Endothelial cell of umbilical vein (primary cell): ENCODE measurements around the gene AQP7. TPM values are rescaled to one million over a fixed set of nuclear protein-coding genes. Genes with fewer than 3 reads are reported as not detected.

Experiments
- BruUV-seq: library from RNA; stranded (reverse); fragments of 400-500 nt; replicated peaks from 2 replicates; lab custom pipeline; 2021; lab: Mats Ljungman, UMichigan
- CTCF ChIA-PET: fragments of 300-600, 350-600 bp; sonication (Branson Sonifier 250); formaldehyde crosslinking; loops from one replicate; lab custom pipeline; 2021; ENCODE audit warnings: antibody characterized with exemption, inconsistent platforms; lab: Charles Lee
- POLR2A ChIA-PET: fragments of 300-600, 350-600 bp; sonication (Branson Sonifier 250); formaldehyde crosslinking; loops from one replicate; lab custom pipeline; 2021; ENCODE audit warnings: antibody characterized with exemption, inconsistent platforms; lab: Charles Lee
- DNase-seq: peaks from one replicate; pipeline ENCODE4 v3.0.0-alpha.2; 2011; ENCODE audit warnings: low read depth, low spot score
- FAIRE-seq: peaks from 2 replicates; lab custom pipeline; 2011; peaks lifted over from hg19 to GRCh38; lab: Jason Lieb, UNC
- H2AFZ ChIP-seq: 2 replicates; pipeline ENCODE4 v1.6.0; 2012; ENCODE audit warnings: low read depth, low read length, control low read depth, inconsistent platforms
- H3K27ac ChIP-seq: 2 replicates; pipeline ENCODE4 v1.5.1; 2011; ENCODE audit warnings: low read depth, mild to moderate bottlenecking, control low read depth, low read length, moderate library complexity; ENCODE audit not compliant: insufficient read depth
- H3K27me3 ChIP-seq, 2 experiments: 2 replicates each; pipeline versions ENCODE4 v1.6.0 to v1.6.1; 2011; ENCODE audit warnings: low read length in 2 of 2, mixed read lengths in 1 of 2; ENCODE audit not compliant: control insufficient read depth in 2 of 2, insufficient read depth in 2 of 2
- H3K36me3 ChIP-seq, 2 experiments: 2 replicates in 1 of 2; 3 replicates in 1 of 2; pipeline ENCODE4 v1.5.1; 2011; ENCODE audit warnings: low read length in 2 of 2, mild to moderate bottlenecking in 1 of 2, moderate library complexity in 1 of 2; ENCODE audit not compliant: control insufficient read depth in 2 of 2, insufficient read depth in 2 of 2; ENCODE audit errors: extremely low read depth in 1 of 2
- H3K4me1 ChIP-seq: 3 replicates; pipeline ENCODE4 v1.5.1; 2011; ENCODE audit warnings: mild to moderate bottlenecking, low read length; ENCODE audit not compliant: control insufficient read depth, insufficient read depth; ENCODE audit errors: extremely low read depth
- H3K4me2 ChIP-seq: 2 replicates; pipeline ENCODE4 v1.6.1; 2011; ENCODE audit warnings: low read length, control low read depth, mixed read lengths; ENCODE audit not compliant: insufficient read depth
- H3K4me3 ChIP-seq, 3 experiments: fragments of 200-600 bp in 1 of 3; sonication (generic), shearing (Covaris generic) in 1 of 3; replicated peaks in 1 of 3; 2 replicates each; pipeline ENCODE4 v1.5.1; 2011 to 2016; ENCODE audit warnings: control low read depth in 3 of 3, low read length in 3 of 3, mild to moderate bottlenecking in 2 of 3, inconsistent platforms in 1 of 3, low read depth in 1 of 3, moderate library complexity in 1 of 3; ENCODE audit not compliant: insufficient read depth in 1 of 3
- H3K79me2 ChIP-seq: 2 replicates; pipeline ENCODE4 v1.6.0; 2012; ENCODE audit warnings: low read length, inconsistent platforms; ENCODE audit not compliant: control insufficient read depth, insufficient read depth
- H3K9ac ChIP-seq: replicated peaks from 2 replicates; pipeline ENCODE3; 2011; ENCODE audit warnings: low read length, control low read depth; ENCODE audit not compliant: insufficient read depth; ENCODE audit errors: extremely low read depth
- H3K9me1 ChIP-seq: replicated peaks from 3 replicates; pipeline ENCODE4 v1.6.0; 2011; ENCODE audit warnings: mild to moderate bottlenecking, low read length; ENCODE audit not compliant: control insufficient read depth, insufficient read depth; ENCODE audit errors: extremely low read depth
- H3K9me3 ChIP-seq: replicated peaks from 2 replicates; pipeline ENCODE4 v1.5.1; 2012; ENCODE audit warnings: low read length, inconsistent platforms; ENCODE audit not compliant: control insufficient read depth, insufficient read depth
- H4K20me1 ChIP-seq: replicated peaks from 2 replicates; pipeline ENCODE3; 2011; ENCODE audit warnings: mild to moderate bottlenecking, low read length; ENCODE audit not compliant: control insufficient read depth, insufficient read depth; ENCODE audit errors: extremely low read depth
- EZH2 ChIP-seq: IDR thresholded peaks from 2 replicates; pipeline ENCODE4 v1.6.1; 2012; ENCODE audit warnings: borderline replicate concordance, low read depth, mild to moderate bottlenecking, moderate library complexity, low read length, inconsistent platforms; ENCODE audit not compliant: severe bottlenecking
- FOS ChIP-seq: IDR thresholded peaks from 2 replicates; pipeline ENCODE4 v1.6.1; 2011; ENCODE audit warnings: mild to moderate bottlenecking, low read length, moderate library complexity, borderline replicate concordance; ENCODE audit not compliant: insufficient read depth
- GATA2 ChIP-seq: IDR thresholded peaks from 2 replicates; pipeline ENCODE4 v1.7.0; 2011; ENCODE audit warnings: low read depth, mild to moderate bottlenecking, moderate library complexity, mixed read lengths, low read length; ENCODE audit not compliant: insufficient read length, insufficient read depth
- JUN ChIP-seq: IDR thresholded peaks from 2 replicates; pipeline ENCODE4 v1.6.1; 2011; ENCODE audit warnings: borderline replicate concordance, low read depth; ENCODE audit not compliant: insufficient read length, insufficient read depth
- MYC ChIP-seq: IDR thresholded peaks from one replicate; pipeline ENCODE4 v1.6.1; 2011; ENCODE audit warnings: mild to moderate bottlenecking, low read depth, low read length
- POLR2A ChIP-seq: IDR thresholded peaks from 2 replicates; pipeline ENCODE4 v1.6.1; 2012; ENCODE audit warnings: low read depth, mild to moderate bottlenecking, control low read depth, low read length
- POLR2AphosphoS5 ChIP-seq: IDR thresholded peaks from 2 replicates; pipeline ENCODE4 v1.6.1; 2012; ENCODE audit warnings: low read depth, mild to moderate bottlenecking, control low read depth, low read length, moderate library complexity; ENCODE audit not compliant: insufficient read depth
- dilution Hi-C: fragments of 300-500 bp; cut with MboI; formaldehyde crosslinking; loops from one replicate; pipeline ENCODE4 v1.15.0; 2019; ENCODE audit warnings: low sequenced_read_pairs; ENCODE audit not compliant: extremely low pct_ligation_motif_present
- intact Hi-C: fragments of 100-400 bp; cut with micrococcal nuclease; formaldehyde crosslinking; loops from one replicate; pipeline ENCODE4 v1.10.0; 2022
- polyA plus RNA-seq, 4 experiments: library from polyadenylated mRNA; depleted of rRNA in 3 of 4; stranded (reverse) in 3 of 4; unstranded in 1 of 4; fragments of >200 nt; gene quantifications; 2 replicates each; pipeline versions ENCODE4 v1.2.1 to v1.2.3, GENCODE V29; 2011 to 2012; ENCODE audit warnings: missing spikeins in 1 of 4
- total RNA-seq: library from RNA; stranded (reverse); gene quantifications from 2 replicates; pipeline ENCODE4 v1.2.3, GENCODE V29; 2021
- TF ChIP-seq, protein P1 (sequence below), 2 donors: IDR thresholded peaks; 1 replicate in 1 of 2; 2 replicates in 1 of 2; pipeline ENCODE4 v1.5.1; 2011; ENCODE audit warnings: low read length in 2 of 2, mild to moderate bottlenecking in 2 of 2, moderate library complexity in 2 of 2, control low read depth in 1 of 2, inconsistent platforms in 1 of 2, low read depth in 1 of 2; ENCODE audit not compliant: insufficient read depth in 1 of 2; ENCODE audit errors: extremely low read depth in 1 of 2
- TF ChIP-seq, protein P2 (sequence below): IDR thresholded peaks from 2 replicates; pipeline ENCODE4 v1.6.1; 2011; ENCODE audit not compliant: insufficient read depth, insufficient read length

The AQP7 gene
- total and polyA plus RNA-seq, 2 donors (not counting 3 experiments of a cell fraction or from before 2014, with no cell fraction given) = 3.7 TPM; not detected in 1

DNA sequence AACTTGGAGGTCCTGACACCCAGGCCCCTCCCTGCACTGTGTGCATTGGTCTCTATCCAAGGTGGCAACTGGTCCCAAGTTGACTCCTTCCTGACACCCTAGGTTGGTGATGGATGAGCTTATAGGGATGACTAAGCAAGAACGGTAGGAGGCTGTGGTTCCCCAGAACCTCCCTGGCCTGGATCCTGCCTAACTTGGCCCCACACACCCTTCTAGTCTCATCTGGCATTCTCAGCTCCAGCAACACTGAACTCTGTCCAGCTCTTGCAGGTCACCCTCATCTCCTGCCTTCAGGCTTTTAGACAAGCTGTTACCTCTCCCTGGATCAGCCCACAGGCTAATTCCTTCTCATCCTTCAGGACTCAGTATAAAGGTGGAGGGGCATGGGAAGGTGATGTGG is 28.6 kb upstream of the AQP7 start:
- Histone ChIP-seq H4K20me1 (no peaks in the 10 kb centered on the region), H2AFZ (no peak overlapping the region), H3K79me2 (no peaks in the 10 kb centered on the region), H3K27me3 (peaks cover 2 to 4% of the 10 kb centered on the region in 2 experiments), H3K27ac (no peak overlapping the region), H3K4me1 (no peaks in the 10 kb centered on the region), H3K9me3 (no peaks in the 10 kb centered on the region), H3K4me2 (no peak overlapping the region), H3K9ac (no peak overlapping the region), H3K9me1 (no peaks in the 10 kb centered on the region), H3K4me3 (no peak overlapping the region), H3K36me3 (no peaks in the 10 kb centered on the region)
- POLR2A ChIA-PET = no interaction called here
- dilution Hi-C loops (no loop called here), intact Hi-C loops (no loop called here)
- CTCF ChIA-PET = interaction anchor here (0.9 to 3.7 kb wide), 7 partner anchors 8 to 36 kb away, joined by 3 to 35 read pairs (median 5); partner anchors contain the start of gene AQP3
- no TSS peak for BruUV-seq
- FAIRE-seq (no peak), DNase-seq (no peak)
- TF ChIP-seq JUN = no peak
- no peak for TF ChIP-seq POLR2A
- TF ChIP-seq POLR2AphosphoS5 = no peak
- TF ChIP-seq GATA2 = no peak
- TF ChIP-seq MYC = no peak
- no peak for TF ChIP-seq FOS
- TF ChIP-seq, protein P1, sequence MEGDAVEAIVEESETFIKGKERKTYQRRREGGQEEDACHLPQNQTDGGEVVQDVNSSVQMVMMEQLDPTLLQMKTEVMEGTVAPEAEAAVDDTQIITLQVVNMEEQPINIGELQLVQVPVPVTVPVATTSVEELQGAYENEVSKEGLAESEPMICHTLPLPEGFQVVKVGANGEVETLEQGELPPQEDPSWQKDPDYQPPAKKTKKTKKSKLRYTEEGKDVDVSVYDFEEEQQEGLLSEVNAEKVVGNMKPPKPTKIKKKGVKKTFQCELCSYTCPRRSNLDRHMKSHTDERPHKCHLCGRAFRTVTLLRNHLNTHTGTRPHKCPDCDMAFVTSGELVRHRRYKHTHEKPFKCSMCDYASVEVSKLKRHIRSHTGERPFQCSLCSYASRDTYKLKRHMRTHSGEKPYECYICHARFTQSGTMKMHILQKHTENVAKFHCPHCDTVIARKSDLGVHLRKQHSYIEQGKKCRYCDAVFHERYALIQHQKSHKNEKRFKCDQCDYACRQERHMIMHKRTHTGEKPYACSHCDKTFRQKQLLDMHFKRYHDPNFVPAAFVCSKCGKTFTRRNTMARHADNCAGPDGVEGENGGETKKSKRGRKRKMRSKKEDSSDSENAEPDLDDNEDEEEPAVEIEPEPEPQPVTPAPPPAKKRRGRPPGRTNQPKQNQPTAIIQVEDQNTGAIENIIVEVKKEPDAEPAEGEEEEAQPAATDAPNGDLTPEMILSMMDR (IDR thresholded peaks at IDR 0.05; ENCODE audit: extremely low read depth in 1 of 2, insufficient read depth in 1 of 2, low read depth in 1 of 2, low read length in 2 of 2) = no peak
- TF ChIP-seq EZH2 = no peak
- TF ChIP-seq, protein P2, sequence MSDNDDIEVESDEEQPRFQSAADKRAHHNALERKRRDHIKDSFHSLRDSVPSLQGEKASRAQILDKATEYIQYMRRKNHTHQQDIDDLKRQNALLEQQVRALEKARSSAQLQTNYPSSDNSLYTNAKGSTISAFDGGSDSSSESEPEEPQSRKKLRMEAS = no peak
